ENCODE measurements around the gene ADPRS.

Gene ADPRS

DNA sequence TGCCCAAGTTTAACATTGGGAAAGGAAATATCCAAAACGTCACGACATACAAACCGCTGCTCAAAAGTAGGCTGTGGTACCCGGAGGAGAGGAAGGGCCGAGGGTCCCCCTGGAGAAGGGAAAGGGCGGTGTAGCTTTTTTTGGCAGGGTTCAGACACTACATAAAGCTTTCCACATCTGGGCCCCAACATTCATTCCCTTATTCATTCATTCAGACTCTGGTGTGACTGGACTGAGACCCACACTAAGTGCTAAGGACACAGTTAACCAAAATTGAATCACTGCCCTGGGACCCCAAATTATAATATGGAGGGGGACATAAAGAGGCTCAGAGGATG, 46.6 kb downstream of the ADPRS start:
- DNase-seq: no peak

DNA sequence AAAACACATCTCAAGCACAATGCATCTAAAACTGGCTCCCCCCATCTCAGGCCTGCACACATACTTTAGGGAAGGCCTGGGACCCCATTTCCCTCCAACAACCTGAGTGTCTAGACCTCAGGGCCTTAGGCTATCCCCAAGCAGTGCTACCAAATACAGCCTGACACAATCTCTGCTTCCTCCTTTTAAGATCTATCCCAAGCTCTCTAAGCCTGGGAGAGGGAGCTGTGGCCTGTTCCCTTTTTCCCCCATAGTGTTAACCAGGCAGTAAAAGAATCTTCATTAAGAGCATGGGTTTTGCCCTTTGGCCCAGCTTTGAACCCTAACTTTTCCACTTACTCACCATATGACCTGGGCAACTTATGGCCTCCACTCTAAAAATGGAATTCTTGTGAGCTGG, 47.1 kb downstream of the ADPRS start:
- DNase-seq: no peak

DNA sequence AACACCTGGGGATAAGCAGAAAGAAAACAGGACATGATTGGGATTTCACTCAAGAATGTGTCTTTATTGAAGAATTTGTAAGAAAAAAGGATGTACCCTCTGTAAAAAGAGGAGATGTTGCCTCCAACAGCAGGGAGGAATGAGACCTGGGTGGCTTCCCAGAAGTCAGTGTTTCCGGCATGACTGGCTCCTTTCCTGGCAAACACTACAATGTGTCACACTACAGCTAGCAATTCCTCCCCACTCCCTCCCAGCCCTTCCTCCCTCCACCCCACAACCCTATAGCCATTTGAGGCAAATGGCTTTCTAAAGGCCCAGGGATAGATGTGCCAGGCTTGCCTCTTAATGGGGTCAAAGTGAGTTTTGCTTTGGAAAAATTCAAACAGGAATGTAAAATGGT, 47.8 kb downstream of the ADPRS start:
- no peak for DNase-seq

DNA sequence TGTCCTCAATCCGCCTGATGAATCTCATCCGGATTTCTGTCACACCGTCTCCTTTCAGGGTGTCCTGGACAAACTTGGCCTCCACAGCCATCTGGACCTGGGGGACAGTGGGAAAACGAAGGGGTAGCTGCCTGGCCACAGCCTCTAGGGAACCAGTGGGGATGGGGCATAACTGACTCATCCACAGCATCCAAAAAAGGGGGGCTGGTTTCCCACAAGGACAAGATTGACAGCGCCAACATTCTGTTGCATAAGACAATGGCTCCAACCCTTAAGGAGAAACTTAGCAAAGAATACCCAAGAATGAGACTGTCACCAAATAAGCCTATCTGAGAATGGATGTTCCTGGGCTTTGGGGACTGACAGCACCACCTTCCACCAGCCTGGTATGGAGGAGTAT, 48.5 kb downstream of the ADPRS start:
- DNase-seq: no peak

DNA sequence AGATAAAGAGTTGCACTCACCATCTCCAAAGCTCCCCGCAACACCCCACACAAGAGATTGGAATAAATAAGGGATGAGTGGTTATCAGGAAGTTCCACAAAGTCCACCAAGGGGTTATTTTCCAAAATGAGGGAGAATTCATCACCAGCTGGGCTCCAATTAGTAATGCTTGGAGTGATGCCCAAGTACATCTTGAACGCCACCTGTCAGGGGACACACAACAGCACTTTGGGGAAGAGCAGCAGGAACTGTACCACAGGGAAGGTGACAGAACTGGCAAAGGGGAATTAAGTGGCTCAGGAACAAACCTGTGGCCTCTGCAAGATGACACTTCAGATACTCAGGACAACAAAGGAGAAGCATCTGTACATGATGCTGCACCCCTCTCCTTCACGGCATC, 49.1 kb downstream of the ADPRS start:
- DNase-seq: no peak

DNA sequence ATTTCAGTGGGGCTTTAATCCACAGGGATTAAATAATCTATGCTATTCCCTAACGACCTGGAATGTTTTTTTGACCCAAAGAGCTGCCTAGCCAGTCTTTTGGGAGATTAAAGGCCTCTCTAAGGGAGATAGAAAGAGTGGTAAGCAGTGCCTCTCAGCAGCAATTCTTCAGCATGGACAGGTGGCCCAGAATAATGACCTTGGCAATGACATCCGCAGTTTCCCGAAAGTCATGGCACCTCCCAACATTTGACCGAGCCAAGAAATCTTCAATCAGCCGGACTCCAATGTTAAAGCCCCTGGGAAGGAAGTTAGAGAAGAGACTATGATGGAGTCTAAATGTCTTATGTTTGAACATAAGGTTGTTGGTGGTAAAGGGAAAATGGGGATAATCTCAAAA, 50.8 kb downstream of the ADPRS start:
- DNase-seq: no peak

DNA sequence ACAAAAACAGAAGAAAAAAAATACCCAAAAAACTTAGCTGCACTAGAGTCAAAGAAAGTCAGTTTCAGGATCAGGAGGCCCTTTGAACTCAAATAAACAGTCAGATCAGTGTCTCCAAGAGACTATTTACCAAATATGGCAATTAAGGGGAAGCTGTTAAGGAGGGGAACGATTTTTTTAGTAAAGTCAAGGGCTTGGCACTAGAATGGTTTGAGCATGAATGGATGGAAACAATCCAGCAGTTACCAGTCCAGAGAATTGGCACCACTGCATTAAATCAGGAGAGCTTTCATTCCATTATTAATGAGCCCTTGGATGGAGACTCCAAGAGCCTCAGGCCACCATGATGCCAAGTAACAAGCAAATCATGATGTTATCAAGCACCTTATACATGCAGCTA, 53.4 kb downstream of the ADPRS start:
- no peak for DNase-seq

DNA sequence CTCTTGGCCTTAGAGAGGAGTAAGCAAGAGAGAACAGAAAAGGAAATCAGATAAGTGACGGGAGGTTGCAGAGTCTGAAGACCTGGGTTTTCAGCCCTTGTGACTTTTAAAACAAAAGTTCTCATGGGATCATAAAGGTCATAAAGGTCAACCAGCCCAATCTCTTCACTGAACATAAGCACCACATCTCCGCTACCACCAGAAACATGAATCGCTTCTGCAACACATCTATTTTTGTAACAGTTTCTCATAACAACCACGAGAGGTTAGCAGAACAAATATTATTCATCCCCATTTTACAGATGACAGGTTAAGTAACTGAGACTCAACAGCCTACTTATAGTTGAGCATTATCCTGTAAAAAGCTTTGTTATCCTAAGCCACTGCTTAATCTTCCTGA, 54.7 kb downstream of the ADPRS start:
- DNase-seq: no peak
